Vagina (tissue), 2 donors: ENCODE results near the gene PRTN3. TPM values are rescaled to one million over a fixed set of nuclear protein-coding genes. Genes with fewer than 3 reads are reported as not detected.
"Not testable (repeated sequence)": the region's sequence is repeated elsewhere in the genome, so short reads cannot be mapped to it uniquely, and the experiment has no call there.

Experiments
- DNase-seq, 2 donors: peaks; one replicate each; pipeline ENCODE4 v3.0.0-alpha.2; 2017; ENCODE audit errors: extremely low spot score in 2 of 2
- H3K27ac ChIP-seq: fragments of 200-600 bp; sonication (generic); one replicate; pipeline ENCODE4 v1.5.1; 2019
- H3K27me3 ChIP-seq: fragments of 200-600 bp; sonication (generic); one replicate; pipeline ENCODE4 v1.5.1; 2019
- H3K36me3 ChIP-seq, 2 donors: fragments of 200-600 bp; sonication (generic); one replicate each; pipeline ENCODE4 v1.5.1; 2017 to 2019
- H3K4me1 ChIP-seq: fragments of 200-600 bp; sonication (generic); one replicate; pipeline ENCODE4 v1.5.1; 2019
- H3K4me3 ChIP-seq, 2 donors: fragments of 200-600 bp; sonication (generic); 1 replicate in 1 of 2; 2 replicates in 1 of 2; pipeline ENCODE4 v1.5.1; 2016 to 2019
- H3K9me3 ChIP-seq: fragments of 200-600 bp; sonication (generic); one replicate; pipeline ENCODE4 v1.5.1; 2019
- CTCF ChIP-seq, 3 experiments: fragments of 450-650 bp in 2 of 3; fragments of 200-600 bp in 1 of 3; sonication (generic) in 1 of 3; IDR thresholded peaks; one replicate each; pipeline ENCODE4 v1.5.1; 2017 to 2019; ENCODE audit warnings: antibody characterized with exemption in 3 of 3, mild to moderate bottlenecking in 2 of 3, moderate library complexity in 2 of 3
- POLR2A ChIP-seq, 2 donors: fragments of 450-650 bp; IDR thresholded peaks; one replicate each; pipeline ENCODE4 v1.6.1; 2017; ENCODE audit warnings: antibody characterized with exemption in 2 of 2, mild to moderate bottlenecking in 2 of 2, moderate library complexity in 2 of 2
- POLR2AphosphoS5 ChIP-seq, 2 donors: sonication (generic); formaldehyde crosslinking; IDR thresholded peaks; one replicate each; pipeline ENCODE4 v1.9.0; 2017; ENCODE audit warnings: antibody characterized with exemption in 2 of 2, mild to moderate bottlenecking in 2 of 2, low read depth in 1 of 2; ENCODE audit not compliant: insufficient read depth in 1 of 2
- intact Hi-C: fragments of 100-400 bp; cut with DNase I; formaldehyde crosslinking; loops from one replicate; pipeline ENCODE4 v1.15.1; 2023
- total RNA-seq: library from RNA; depleted of rRNA; stranded (reverse); fragments of >200 nt; gene quantifications from one replicate; pipeline ENCODE4 v1.2.3, GENCODE V29; 2016

The PRTN3 gene
- total RNA-seq, 1 donor from 2014 or later: not detected

- Histone ChIP-seq H3K27me3 (no peaks in the 10 kb centered on the region), H3K27ac (no peak overlapping the region), H3K36me3 (peaks cover 0 to 28% of the 10 kb centered on the region in 2 donors), H3K4me1 (no peaks in the 10 kb centered on the region), H3K9me3 (no peaks in the 10 kb centered on the region), H3K4me3 (no peak overlapping the region)
- no peak for TF ChIP-seq POLR2AphosphoS5 (IDR thresholded peaks at IDR 0.05; ENCODE audit: insufficient read depth in 1 of 2, low read depth in 1 of 2)
- TF ChIP-seq CTCF (IDR thresholded peaks at IDR 0.05): no peak
- no peak for TF ChIP-seq POLR2A (IDR thresholded peaks at IDR 0.05)
- DNase-seq: no peak
- intact Hi-C loops: no loop called here
Observed at GRCh38 chr19:814152-815078, 26.4 kb upstream of the PRTN3 start.

- no peaks in the 10 kb centered on the region for H3K4me1 ChIP-seq
- no peak for TF ChIP-seq POLR2A (IDR thresholded peaks at IDR 0.05)
- no peak for TF ChIP-seq POLR2AphosphoS5 (IDR thresholded peaks at IDR 0.05; ENCODE audit: insufficient read depth in 1 of 2, low read depth in 1 of 2)
- no peak for TF ChIP-seq CTCF (IDR thresholded peaks at IDR 0.05)
- H3K27ac ChIP-seq: no peak overlapping the region
- DNase-seq: no peak
- H3K4me3 ChIP-seq: no peak overlapping the region
- H3K9me3 ChIP-seq: no peaks in the 10 kb centered on the region
- H3K27me3 ChIP-seq: no peaks in the 10 kb centered on the region
- peaks cover 0 to 20% of the 10 kb centered on the region in 2 donors for H3K36me3 ChIP-seq
- intact Hi-C loops: no loop called here
Observed at GRCh38 chr19:815079-815774, 25.6 kb upstream of the PRTN3 start.

GRCh38 chr19:815775-816499, 24.9 kb upstream of the PRTN3 start:
- DNase-seq: no peak
- peaks cover 0 to 13% of the 10 kb centered on the region in 2 donors for H3K36me3 ChIP-seq
- TF ChIP-seq CTCF (IDR thresholded peaks at IDR 0.05) (no peak), POLR2A (IDR thresholded peaks at IDR 0.05) (no peak), POLR2AphosphoS5 (IDR thresholded peaks at IDR 0.05; ENCODE audit: insufficient read depth in 1 of 2, low read depth in 1 of 2) (no peak)
- no peaks in the 10 kb centered on the region for H3K27me3 ChIP-seq
- H3K9me3 ChIP-seq: no peaks in the 10 kb centered on the region
- H3K4me1 ChIP-seq: peaks cover under 1% of the 10 kb centered on the region
- intact Hi-C loops: no loop called here
- no peak overlapping the region for H3K27ac ChIP-seq
- no peak overlapping the region for H3K4me3 ChIP-seq

- Histone ChIP-seq H3K27me3 (peaks cover 4% of the 10 kb centered on the region), H3K4me3 (no peak overlapping the region), H3K9me3 (no peaks in the 10 kb centered on the region), H3K27ac (no peak overlapping the region), H3K36me3 (peaks cover 0 to 7% of the 10 kb centered on the region in 2 donors), H3K4me1 (peaks cover 6% of the 10 kb centered on the region)
- intact Hi-C loops: no loop called here
- no peak for DNase-seq
- no peak for TF ChIP-seq POLR2AphosphoS5 (IDR thresholded peaks at IDR 0.05; ENCODE audit: insufficient read depth in 1 of 2, low read depth in 1 of 2)
- no peak for TF ChIP-seq POLR2A (IDR thresholded peaks at IDR 0.05)
- TF ChIP-seq CTCF (IDR thresholded peaks at IDR 0.05): no peak
Observed at GRCh38 chr19:816500-816857, 24.3 kb upstream of the PRTN3 start.

- H3K9me3 ChIP-seq, H3K4me3 ChIP-seq, H3K27ac ChIP-seq, intact Hi-C loops, H3K36me3 ChIP-seq, DNase-seq: not testable (repeated sequence)
- Histone ChIP-seq H3K27me3 (peaks cover 19% of the 10 kb centered on the region), H3K4me1 (peaks cover 17% of the 10 kb centered on the region)
Observed at GRCh38 chr19:820212-820611, 20.6 kb upstream of the PRTN3 start.
